Upper lobe of right lung (tissue), 1 donor: ENCODE measurements around the gene S100A4. TPM values are rescaled to one million over a fixed set of nuclear protein-coding genes. Genes with fewer than 3 reads are reported as not detected.
"Not testable (repeated sequence)": the region's sequence is repeated elsewhere in the genome, so short reads cannot be mapped to it uniquely, and the experiment has no call there.

Source experiments
- ATAC-seq: fragments of 200-7000 bp; cut with Tn5 transposase; one replicate; pipeline ENCODE4 v1.9.1; 2020; ENCODE audit warnings: mild to moderate bottlenecking, moderate library complexity
- DNase-seq: peaks from one replicate; pipeline ENCODE4 v3.0.0-alpha.2; 2020
- H3K27ac ChIP-seq: fragments of 200-600 bp; one replicate; pipeline ENCODE4 v1.8.0; 2022
- H3K27me3 ChIP-seq: fragments of 200-600 bp; one replicate; pipeline ENCODE4 v1.8.0; 2022; ENCODE audit warnings: mild to moderate bottlenecking
- H3K36me3 ChIP-seq: fragments of 200-600 bp; one replicate; pipeline ENCODE4 v1.8.0; 2022
- H3K4me1 ChIP-seq: fragments of 200-600 bp; one replicate; pipeline ENCODE4 v1.8.0; 2022
- H3K4me3 ChIP-seq: fragments of 200-600 bp; one replicate; pipeline ENCODE4 v1.8.0; 2022; ENCODE audit warnings: mild to moderate bottlenecking
- H3K9me3 ChIP-seq: fragments of 200-600 bp; one replicate; pipeline ENCODE4 v1.8.0; 2022
- intact Hi-C: fragments of 100-400 bp; cut with DNase I; formaldehyde crosslinking; loops from one replicate; pipeline ENCODE4 v1.11.0; 2022
- total RNA-seq: library from RNA; stranded (reverse); fragmentation: NEBNext Ultra II Directional; extraction: Animal tissue kit (Norgen Biotek cat#: 25700); gene quantifications from one replicate; pipeline ENCODE4 v1.2.1, GENCODE V29; 2021
- TF ChIP-seq, protein P1 (sequence below): fragments of 200-600 bp; IDR thresholded peaks from one replicate; pipeline ENCODE4 v1.8.0; 2022; ENCODE audit warnings: antibody characterized with exemption
- donor health status: DM: no; HTN: yes; CAD: no; lungs with severe emphysema.

The S100A4 gene
- total RNA-seq, 1 donor from 2014 or later, result 377 TPM

GRCh38 chr1:153531638-153532037 is 14.0 kb downstream of the S100A4 start:
- peak; percentile 15 for DNase-seq

GRCh38 chr1:153527683-153528040 is 17.9 kb downstream of the S100A4 start:
- H3K9me3 ChIP-seq, result no peaks in the 10 kb centered on the region
- DNase-seq (peak; percentile 16), ATAC-seq (no peak)
- intact Hi-C loops, result no loop called here
- H3K27ac ChIP-seq, result no peak overlapping the region
- no peaks in the 10 kb centered on the region for H3K36me3 ChIP-seq
- TF ChIP-seq, protein P1, sequence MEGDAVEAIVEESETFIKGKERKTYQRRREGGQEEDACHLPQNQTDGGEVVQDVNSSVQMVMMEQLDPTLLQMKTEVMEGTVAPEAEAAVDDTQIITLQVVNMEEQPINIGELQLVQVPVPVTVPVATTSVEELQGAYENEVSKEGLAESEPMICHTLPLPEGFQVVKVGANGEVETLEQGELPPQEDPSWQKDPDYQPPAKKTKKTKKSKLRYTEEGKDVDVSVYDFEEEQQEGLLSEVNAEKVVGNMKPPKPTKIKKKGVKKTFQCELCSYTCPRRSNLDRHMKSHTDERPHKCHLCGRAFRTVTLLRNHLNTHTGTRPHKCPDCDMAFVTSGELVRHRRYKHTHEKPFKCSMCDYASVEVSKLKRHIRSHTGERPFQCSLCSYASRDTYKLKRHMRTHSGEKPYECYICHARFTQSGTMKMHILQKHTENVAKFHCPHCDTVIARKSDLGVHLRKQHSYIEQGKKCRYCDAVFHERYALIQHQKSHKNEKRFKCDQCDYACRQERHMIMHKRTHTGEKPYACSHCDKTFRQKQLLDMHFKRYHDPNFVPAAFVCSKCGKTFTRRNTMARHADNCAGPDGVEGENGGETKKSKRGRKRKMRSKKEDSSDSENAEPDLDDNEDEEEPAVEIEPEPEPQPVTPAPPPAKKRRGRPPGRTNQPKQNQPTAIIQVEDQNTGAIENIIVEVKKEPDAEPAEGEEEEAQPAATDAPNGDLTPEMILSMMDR, result no peak
- H3K27me3 ChIP-seq, result no peaks in the 10 kb centered on the region
- H3K4me1 ChIP-seq, result peaks cover 21% of the 10 kb centered on the region
- H3K4me3 ChIP-seq, result no peak overlapping the region

More at GRCh38 chr1:153531638-153532037, 14.0 kb downstream of the S100A4 start:
- Histone ChIP-seq H3K4me1 (peaks cover 36% of the 10 kb centered on the region), H3K9me3 (no peaks in the 10 kb centered on the region), H3K4me3 (no peak overlapping the region), H3K36me3 (peaks cover 10% of the 10 kb centered on the region), H3K27me3 (no peaks in the 10 kb centered on the region), H3K27ac (peak overlapping the region; percentile 99)
- TF ChIP-seq, protein P1, result no peak
- ATAC-seq, result no peak
- intact Hi-C loops, result loop anchor here (5.0 kb wide), 1 partner anchor 36 kb away; the partner anchor contains the start of gene S100A2

GRCh38 chr1:153527023-153527682 is 18.5 kb downstream of the S100A4 start:
- no peak overlapping the region for H3K4me3 ChIP-seq
- ATAC-seq, result no peak
- no peak overlapping the region for H3K27ac ChIP-seq
- H3K9me3 ChIP-seq, result no peaks in the 10 kb centered on the region
- peaks cover 16% of the 10 kb centered on the region for H3K4me1 ChIP-seq
- H3K36me3 ChIP-seq, result no peaks in the 10 kb centered on the region
- TF ChIP-seq, protein P1, result no peak
- intact Hi-C loops, result no loop called here
- H3K27me3 ChIP-seq, result no peaks in the 10 kb centered on the region
- DNase-seq, result peak; percentile 22

GRCh38 chr1:153526132-153526543 is 19.5 kb downstream of the S100A4 start:
- peak; percentile 49 for DNase-seq
- no peak overlapping the region for H3K27ac ChIP-seq

GRCh38 chr1:153525088-153525728 is 20.4 kb downstream of the S100A4 start:
- no peak for ATAC-seq

More at GRCh38 chr1:153526132-153526543, 19.5 kb downstream of the S100A4 start:
- H3K27me3 ChIP-seq, result no peaks in the 10 kb centered on the region
- no peaks in the 10 kb centered on the region for H3K9me3 ChIP-seq
- no peaks in the 10 kb centered on the region for H3K36me3 ChIP-seq
- peak; percentile 67 for ATAC-seq
- intact Hi-C loops, result no loop called here
- H3K4me3 ChIP-seq, result no peak overlapping the region
- TF ChIP-seq, protein P1, result no peak
- peaks cover 11% of the 10 kb centered on the region for H3K4me1 ChIP-seq

GRCh38 chr1:153522353-153523048 is 23.1 kb downstream of the S100A4 start:
- H3K27ac ChIP-seq, ATAC-seq, H3K4me3 ChIP-seq, DNase-seq, H3K36me3 ChIP-seq, intact Hi-C loops, H3K27me3 ChIP-seq, H3K9me3 ChIP-seq: not testable (repeated sequence)
- peaks cover 17% of the 10 kb centered on the region for H3K4me1 ChIP-seq

More at GRCh38 chr1:153525088-153525728, 20.4 kb downstream of the S100A4 start:
- H3K4me3 ChIP-seq, result no peak overlapping the region
- H3K27ac ChIP-seq, result no peak overlapping the region
- intact Hi-C loops, result no loop called here
- TF ChIP-seq, protein P1, result no peak
- H3K4me1 ChIP-seq, result peaks cover 11% of the 10 kb centered on the region
- DNase-seq, result no peak
- H3K36me3 ChIP-seq, result no peaks in the 10 kb centered on the region
- H3K9me3 ChIP-seq, result no peaks in the 10 kb centered on the region
- H3K27me3 ChIP-seq, result no peaks in the 10 kb centered on the region

GRCh38 chr1:153521808-153522207 is 23.8 kb downstream of the S100A4 start:
- H3K9me3 ChIP-seq, H3K4me3 ChIP-seq, H3K27ac ChIP-seq, ATAC-seq, H3K27me3 ChIP-seq, H3K36me3 ChIP-seq, DNase-seq, intact Hi-C loops: not testable (repeated sequence)
- H3K4me1 ChIP-seq, result peaks cover 17% of the 10 kb centered on the region
